GM12865 (cell line): ENCODE data around the gene CAPN10.

Experiments
- DNase-seq: peaks from one replicate; pipeline ENCODE4 v3.0.0; 2010; ENCODE audit warnings: low read depth
- H3K4me3 ChIP-seq: 2 replicates; pipeline ENCODE4 v1.5.1; 2011; ENCODE audit warnings: mild to moderate bottlenecking, low read depth, low read length, control low read depth
- CTCF ChIP-seq: IDR thresholded peaks from 2 replicates; pipeline ENCODE4 v1.5.1; 2011; ENCODE audit warnings: low read length, control low read depth, low read depth, inconsistent platforms; ENCODE audit not compliant: insufficient read depth; ENCODE audit errors: missing control alignments

The CAPN10 gene

GRCh38 chr2:240568678-240569522, 17.6 kb upstream of the CAPN10 start:
- TF ChIP-seq CTCF: no peak
- peak; percentile 88 for DNase-seq
- H3K4me3 ChIP-seq: peak overlapping the region; percentile 74

DNA sequence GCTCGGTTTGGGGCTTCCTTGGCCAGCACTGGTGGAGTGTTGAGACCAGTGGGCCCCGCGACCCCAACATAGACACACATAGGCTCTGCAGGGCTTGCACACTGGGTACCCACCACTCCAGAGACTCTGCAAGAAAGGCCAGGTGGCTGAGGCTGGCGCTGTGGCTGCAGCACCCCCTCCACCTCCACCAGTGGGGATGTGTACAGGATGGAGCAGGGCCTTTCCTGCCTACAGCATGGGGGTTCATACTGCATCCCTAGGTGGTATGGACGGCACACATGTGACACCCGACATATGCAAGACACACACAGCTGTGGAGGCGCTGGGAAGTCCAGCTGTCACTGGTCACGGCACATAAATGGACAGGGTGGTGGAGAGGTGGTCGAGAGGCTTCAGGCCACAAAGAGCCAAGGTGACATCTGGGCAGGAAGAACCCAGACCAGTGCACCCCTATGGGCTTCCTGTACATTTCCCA, 17.0 kb upstream of the CAPN10 start:
- peak overlapping the region; percentile 74 for H3K4me3 ChIP-seq
- DNase-seq: peak; percentile 27
- TF ChIP-seq CTCF: no peak

GRCh38 chr2:240569998-240570530, 16.5 kb upstream of the CAPN10 start:
- no peak for DNase-seq
- no peak for TF ChIP-seq CTCF
- peak overlapping the region; percentile 74 for H3K4me3 ChIP-seq

- TF ChIP-seq CTCF: no peak
- no peak overlapping the region for H3K4me3 ChIP-seq
- DNase-seq: no peak
Observed at GRCh38 chr2:240570531-240571313, 15.8 kb upstream of the CAPN10 start.

DNA sequence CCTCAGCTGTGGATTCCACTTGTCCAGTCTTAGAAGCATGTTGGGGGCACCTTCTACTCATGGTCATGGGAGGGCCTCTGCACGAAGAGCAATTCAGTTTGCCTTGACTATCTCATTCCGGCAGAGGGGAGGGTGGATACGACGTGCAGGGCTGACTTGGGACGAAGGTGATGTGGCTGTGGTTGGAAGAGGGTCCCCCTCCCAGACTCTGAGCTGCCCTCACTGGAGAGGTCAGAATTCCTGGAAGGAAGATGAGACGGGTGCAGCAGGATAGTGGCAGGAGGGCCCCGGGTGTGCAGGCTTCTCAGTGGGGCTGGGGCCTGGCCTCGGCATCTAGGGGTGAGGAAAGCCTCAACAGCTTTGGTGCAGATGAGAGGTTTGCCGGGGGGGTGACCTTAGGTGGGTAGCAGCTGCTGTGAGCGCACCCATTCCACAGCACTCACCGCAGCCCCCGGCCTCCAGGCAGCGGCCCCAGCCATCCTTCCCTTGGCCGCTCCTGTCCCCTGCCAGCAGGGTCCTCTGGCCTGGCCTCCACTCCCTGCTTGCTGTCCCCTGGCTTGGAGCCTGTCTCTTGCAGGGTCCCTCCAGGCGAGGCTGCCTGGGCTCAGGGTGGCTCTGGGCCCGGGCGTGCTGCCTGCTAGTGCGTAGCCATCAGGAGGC, 15.1 kb upstream of the CAPN10 start:
- no peak for TF ChIP-seq CTCF
- no peak overlapping the region for H3K4me3 ChIP-seq
- no peak for DNase-seq

DNA sequence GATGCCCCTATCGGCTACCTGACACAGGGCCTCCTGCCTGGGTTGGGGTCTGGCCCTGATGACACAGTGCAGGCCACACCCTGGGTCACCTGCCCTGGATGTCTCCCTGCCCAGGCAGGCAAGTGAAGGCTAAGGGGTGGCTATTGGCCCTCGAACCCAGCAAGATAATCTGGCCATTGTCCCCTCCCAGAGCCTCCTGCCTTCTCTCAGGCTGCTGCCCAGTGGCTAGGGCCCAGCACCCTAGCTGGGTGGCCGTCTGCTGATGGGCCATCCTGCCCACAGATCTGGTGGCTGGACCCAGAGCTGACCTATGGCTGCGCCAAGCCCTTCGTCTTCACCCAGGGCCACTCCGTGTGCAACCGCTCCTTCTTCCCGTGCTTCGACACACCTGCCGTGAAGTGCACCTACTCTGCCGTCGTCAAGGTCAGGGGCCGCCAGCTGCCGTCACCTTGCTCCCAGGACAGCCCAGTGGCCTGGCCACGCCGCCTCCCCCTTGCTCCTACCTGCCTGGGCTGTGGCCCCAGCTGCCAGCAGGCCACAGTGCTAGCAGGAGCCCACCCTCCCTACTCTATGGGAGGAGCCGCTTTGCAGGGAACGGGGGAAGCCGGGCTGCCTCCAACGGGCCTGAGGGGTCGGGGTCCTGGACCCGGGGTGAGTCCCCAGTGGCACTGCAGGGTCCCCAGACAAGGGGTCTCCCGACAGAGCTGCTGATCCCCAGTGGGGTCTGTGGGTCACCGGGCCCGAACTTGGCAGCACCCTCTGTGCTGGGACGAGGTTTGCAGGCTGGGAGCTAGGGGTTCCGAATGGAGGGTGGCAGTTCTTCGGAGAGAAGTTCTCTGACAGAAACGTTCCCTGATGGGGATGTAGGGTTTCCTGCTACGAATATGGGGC, 14.1 kb upstream of the CAPN10 start:
- no peak for TF ChIP-seq CTCF
- no peak for DNase-seq

More for the DNA sequence above, 14.1 kb upstream of the CAPN10 start:
- no peak overlapping the region for H3K4me3 ChIP-seq
